Body of pancreas (tissue), 4 donors: Measurements from ENCODE around the gene TMEM212. TPM values are rescaled to one million over a fixed set of nuclear protein-coding genes. Genes with fewer than 3 reads are reported as not detected.

Experiments
- ATAC-seq: fragments of 150-250 bp; one replicate; pipeline ENCODE4 v1.9.1; 2016
- DNase-seq, 4 donors: peaks; one replicate each; pipeline ENCODE4 v3.0.0-alpha.2; 2019
- H3K27ac ChIP-seq, 4 donors: fragments of 200-600 bp; sonication (generic); 1 replicate in 3 of 4; 2 replicates in 1 of 4; pipeline versions ENCODE4 v1.5.1 to v1.6.1; 2016 to 2019; ENCODE audit warnings: mild to moderate bottlenecking in 1 of 4, mixed read lengths in 1 of 4, moderate library complexity in 1 of 4
- H3K27me3 ChIP-seq, 2 donors: fragments of 200-600 bp; sonication (generic); one replicate each; pipeline ENCODE4 v1.6.0; 2016; ENCODE audit warnings: mild to moderate bottlenecking in 1 of 2
- H3K36me3 ChIP-seq, 2 donors: fragments of 200-600 bp; sonication (generic); replicated peaks in 1 of 2; 2 replicates each; pipeline ENCODE4 v1.5.1; 2016; ENCODE audit warnings: low read depth in 2 of 2; ENCODE audit not compliant: insufficient read depth in 1 of 2
- H3K4me1 ChIP-seq: fragments of 200-600 bp; sonication (generic); one replicate; pipeline ENCODE4 v1.6.0; 2016
- H3K4me3 ChIP-seq, 2 donors: fragments of 200-600 bp; sonication (generic); 1 replicate in 1 of 2; 2 replicates in 1 of 2; pipeline ENCODE4 v1.5.1; 2016 to 2019
- H3K9me3 ChIP-seq, 3 donors: fragments of 200-600 bp; sonication (generic); 1 replicate in 2 of 3; 2 replicates in 1 of 3; pipeline ENCODE4 v1.5.1; 2016
- POLR2A ChIP-seq, 3 donors: fragments of 450-650 bp; IDR thresholded peaks; one replicate each; pipeline ENCODE4 v1.6.1; 2016; ENCODE audit warnings: antibody characterized with exemption in 3 of 3, mild to moderate bottlenecking in 2 of 3
- WGBS, 2 donors: methylation state at CpG; one replicate each; pipeline ENCODE4 v1.1.5; 2017; 5-methylcytosine and 5-hydroxymethylcytosine counted together
- intact Hi-C: fragments of 100-400 bp; cut with DNase I; formaldehyde crosslinking; loops from one replicate; pipeline ENCODE4 v1.15.1; 2023
- total RNA-seq, 2 donors: library from RNA; depleted of rRNA; stranded (reverse); fragments of >200 nt; gene quantifications; one replicate each; pipeline ENCODE4 v1.1.0, GENCODE V29; 2016
- TF ChIP-seq, protein P1 (sequence below), 7 experiments: fragments of 450-650 bp in 4 of 7; fragments of 200-600 bp in 3 of 7; sonication (generic) in 3 of 7; IDR thresholded peaks; one replicate each; pipeline ENCODE4 v1.5.1; 2016 to 2019; ENCODE audit warnings: antibody characterized with exemption in 7 of 7

Gene TMEM212
- total RNA-seq, 2 donors from 2014 or later: not detected

DNA sequence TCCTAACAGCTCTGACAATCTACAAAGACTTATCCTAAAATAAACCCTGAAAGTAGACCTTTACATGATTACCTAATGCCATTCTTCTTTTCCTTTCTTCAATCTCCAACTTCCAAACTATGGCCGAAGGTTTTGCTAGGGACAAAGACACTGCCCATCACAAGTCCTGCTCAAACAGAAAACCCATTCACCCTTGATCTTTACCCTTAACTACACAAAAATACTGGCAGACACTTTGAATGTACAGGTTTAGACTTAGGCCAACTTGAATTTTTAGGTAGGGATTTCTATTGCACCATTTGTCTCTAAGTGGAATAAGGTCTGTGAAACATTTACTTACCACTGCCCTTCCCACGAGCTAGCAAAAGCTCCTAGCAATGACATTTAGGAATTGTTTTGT lies 64.6 kb downstream of the TMEM212 start:
- intact Hi-C loops: no loop called here
- Histone ChIP-seq H3K4me1 (no peaks in the 10 kb centered on the region), H3K36me3 (no peaks in the 10 kb centered on the region), H3K4me3 (no peak overlapping the region), H3K27me3 (no peaks in the 10 kb centered on the region), H3K9me3 (no peaks in the 10 kb centered on the region), H3K27ac (no peak overlapping the region)
- no peak for ATAC-seq
- TF ChIP-seq POLR2A (IDR thresholded peaks at IDR 0.05): no peak
- 74 to 76% methylated on average over 2 of the region's 2 CpGs for WGBS, 2 donors
- DNase-seq: no peak

DNA sequence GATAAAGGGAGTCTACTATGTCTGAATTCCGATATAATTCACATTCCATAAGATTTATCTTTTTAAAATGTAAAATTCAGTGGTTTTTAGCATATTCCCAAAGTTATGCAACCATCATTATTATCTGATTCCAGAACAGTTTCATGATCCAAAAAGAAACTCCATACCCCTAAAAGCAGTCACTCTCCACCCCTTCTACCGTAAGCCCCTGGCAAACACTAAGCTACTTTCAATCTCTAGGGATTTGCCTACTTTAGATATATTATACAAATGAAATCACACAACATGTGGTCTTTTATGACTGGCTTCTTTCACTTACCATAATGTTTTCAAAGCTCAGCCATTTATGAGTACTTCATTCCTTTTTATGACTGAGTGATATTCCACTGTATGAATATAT lies 65.6 kb downstream of the TMEM212 start:
- no peak overlapping the region for H3K27ac ChIP-seq
- intact Hi-C loops: no loop called here
- no peaks in the 10 kb centered on the region for H3K9me3 ChIP-seq
- no peak overlapping the region for H3K4me3 ChIP-seq
- ATAC-seq: no peak
- no peaks in the 10 kb centered on the region for H3K27me3 ChIP-seq
- no peak for DNase-seq
- no peaks in the 10 kb centered on the region for H3K36me3 ChIP-seq
- TF ChIP-seq, protein P1, sequence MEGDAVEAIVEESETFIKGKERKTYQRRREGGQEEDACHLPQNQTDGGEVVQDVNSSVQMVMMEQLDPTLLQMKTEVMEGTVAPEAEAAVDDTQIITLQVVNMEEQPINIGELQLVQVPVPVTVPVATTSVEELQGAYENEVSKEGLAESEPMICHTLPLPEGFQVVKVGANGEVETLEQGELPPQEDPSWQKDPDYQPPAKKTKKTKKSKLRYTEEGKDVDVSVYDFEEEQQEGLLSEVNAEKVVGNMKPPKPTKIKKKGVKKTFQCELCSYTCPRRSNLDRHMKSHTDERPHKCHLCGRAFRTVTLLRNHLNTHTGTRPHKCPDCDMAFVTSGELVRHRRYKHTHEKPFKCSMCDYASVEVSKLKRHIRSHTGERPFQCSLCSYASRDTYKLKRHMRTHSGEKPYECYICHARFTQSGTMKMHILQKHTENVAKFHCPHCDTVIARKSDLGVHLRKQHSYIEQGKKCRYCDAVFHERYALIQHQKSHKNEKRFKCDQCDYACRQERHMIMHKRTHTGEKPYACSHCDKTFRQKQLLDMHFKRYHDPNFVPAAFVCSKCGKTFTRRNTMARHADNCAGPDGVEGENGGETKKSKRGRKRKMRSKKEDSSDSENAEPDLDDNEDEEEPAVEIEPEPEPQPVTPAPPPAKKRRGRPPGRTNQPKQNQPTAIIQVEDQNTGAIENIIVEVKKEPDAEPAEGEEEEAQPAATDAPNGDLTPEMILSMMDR (IDR thresholded peaks at IDR 0.05): no peak
- no peak for TF ChIP-seq POLR2A (IDR thresholded peaks at IDR 0.05)
- 89 to 90% methylated on average over 2 of the region's 2 CpGs for WGBS, 2 donors
- no peaks in the 10 kb centered on the region for H3K4me1 ChIP-seq

Other genes starting within 250 kb of the TMEM212 start
- gene PLD1, start 32.9 kb upstream of the TMEM212 start, total RNA-seq: 10 to 100 TPM; 60.4 to 96.2 TPM
- 10 to 100 TPM; 64.3 to 86.0 TPM for gene FNDC3B, start 196.2 kb downstream of the TMEM212 start, total RNA-seq